HL-60 (cell line): ENCODE measurements around the gene TBK1.

Experiments
- CTCF ChIP-seq: IDR thresholded peaks from one replicate; pipeline ENCODE4 v1.5.1; 2011; ENCODE audit warnings: low read length, control low read depth, inconsistent platforms; ENCODE audit not compliant: insufficient read depth
- GABPA ChIP-seq: IDR thresholded peaks from 2 replicates; pipeline ENCODE4 v1.6.1; 2012; ENCODE audit warnings: low read depth
- POLR2AphosphoS5 ChIP-seq: IDR thresholded peaks from 2 replicates; pipeline ENCODE4 v1.6.1; 2012; ENCODE audit warnings: low read depth
- REST ChIP-seq: IDR thresholded peaks from 2 replicates; pipeline ENCODE4 v1.6.1; 2012; ENCODE audit warnings: low read depth; ENCODE audit not compliant: insufficient replicate concordance

GRCh38 chr12:64549108-64549507 is 97.2 kb downstream of the TBK1 start:
- TF ChIP-seq CTCF = no peak
- no peak for TF ChIP-seq POLR2AphosphoS5
- no peak for TF ChIP-seq REST
- TF ChIP-seq GABPA = no peak
